Liver (tissue), 9 donors: ENCODE results near the gene CCDC33. TPM values are rescaled to one million over a fixed set of nuclear protein-coding genes. Genes with fewer than 3 reads are reported as not detected.
"Not testable (repeated sequence)": the region's sequence is repeated elsewhere in the genome, so short reads cannot be mapped to it uniquely, and the experiment has no call there.

Source experiments
- DNase-seq: peaks from one replicate; pipeline ENCODE4 v3.0.0-alpha.2; 2017; ENCODE audit warnings: low spot score
- H3K27ac ChIP-seq, 2 donors: one replicate each; pipeline ENCODE4 v1.7.0; 2013; ENCODE audit warnings: inconsistent platforms in 2 of 2, low read length in 2 of 2, control low read depth in 1 of 2, low read depth in 1 of 2, mild to moderate bottlenecking in 1 of 2
- H3K27me3 ChIP-seq, 4 donors: one replicate each; pipeline versions ENCODE4 v1.6.1 to v1.7.0; 2013; ENCODE audit warnings: low read length in 3 of 4, inconsistent platforms in 1 of 4, mild to moderate bottlenecking in 1 of 4, moderate library complexity in 1 of 4; ENCODE audit not compliant: control insufficient read depth in 4 of 4, insufficient read depth in 4 of 4
- H3K36me3 ChIP-seq, 4 donors: one replicate each; pipeline versions ENCODE4 v1.6.1 to v1.7.0; 2013; ENCODE audit warnings: low read length in 3 of 4, mild to moderate bottlenecking in 3 of 4, low read depth in 1 of 4, moderate library complexity in 1 of 4; ENCODE audit not compliant: control insufficient read depth in 4 of 4, insufficient read depth in 3 of 4
- H3K4me1 ChIP-seq, 4 donors: one replicate each; pipeline versions ENCODE4 v1.6.1 to v1.7.0; 2013; ENCODE audit warnings: low read length in 3 of 4, mild to moderate bottlenecking in 3 of 4, moderate library complexity in 1 of 4; ENCODE audit not compliant: control insufficient read depth in 4 of 4, insufficient read depth in 4 of 4
- H3K4me3 ChIP-seq, 3 donors: one replicate each; pipeline versions ENCODE4 v1.6.1 to v1.7.0; 2013; ENCODE audit warnings: low read length in 3 of 3, control low read depth in 1 of 3, low read depth in 1 of 3, mild to moderate bottlenecking in 1 of 3
- H3K9ac ChIP-seq, 2 donors: one replicate each; pipeline ENCODE4 v1.7.0; 2013; ENCODE audit warnings: low read length in 2 of 2, mild to moderate bottlenecking in 2 of 2, moderate library complexity in 2 of 2, control low read depth in 1 of 2, low read depth in 1 of 2
- H3K9me3 ChIP-seq, 4 donors: one replicate each; pipeline versions ENCODE4 v1.6.1 to v1.7.0; 2013; ENCODE audit warnings: low read length in 3 of 4; ENCODE audit not compliant: control insufficient read depth in 4 of 4
- ATF3 ChIP-seq: IDR thresholded peaks from 2 replicates; pipeline ENCODE4 v1.6.1; 2016; ENCODE audit warnings: antibody characterized with exemption
- FOXA2 ChIP-seq: IDR thresholded peaks from 2 replicates; pipeline ENCODE4 v1.6.1; 2016; ENCODE audit warnings: antibody characterized with exemption
- HNF4A ChIP-seq, 2 donors: conservative IDR thresholded peaks; 2 replicates each; pipeline ENCODE4 v1.6.1; 2016; ENCODE audit warnings: antibody characterized with exemption in 2 of 2, mild to moderate bottlenecking in 2 of 2
- JUND ChIP-seq, 2 donors: IDR thresholded peaks; 2 replicates each; pipeline ENCODE4 v1.6.1; 2016; ENCODE audit warnings: antibody characterized with exemption in 2 of 2
- NR2F2 ChIP-seq: IDR thresholded peaks from 2 replicates; pipeline ENCODE4 v1.6.1; 2016; ENCODE audit warnings: antibody characterized with exemption
- RAD21 ChIP-seq, 2 donors: IDR thresholded peaks; 2 replicates each; pipeline ENCODE4 v1.6.1; 2016; ENCODE audit warnings: antibody characterized with exemption in 2 of 2, mild to moderate bottlenecking in 2 of 2
- SP1 ChIP-seq: IDR thresholded peaks from 2 replicates; pipeline ENCODE4 v1.6.1; 2018; ENCODE audit warnings: antibody characterized with exemption, mild to moderate bottlenecking
- TAF1 ChIP-seq: conservative IDR thresholded peaks from 2 replicates; pipeline ENCODE4 v1.6.1; 2016; ENCODE audit warnings: antibody characterized with exemption, mild to moderate bottlenecking
- YY1 ChIP-seq: IDR thresholded peaks from 2 replicates; pipeline ENCODE4 v1.6.1; 2016; ENCODE audit warnings: antibody characterized with exemption, mild to moderate bottlenecking
- ZBTB33 ChIP-seq: IDR thresholded peaks from 2 replicates; pipeline ENCODE4 v1.6.1; 2016; ENCODE audit warnings: antibody characterized with exemption
- WGBS: extraction: QIAGEN DNeasy Blood & Tissue Kit; methylation state at CpG from one replicate; pipeline ENCODE4 v1.1.7; 2013; 5-methylcytosine and 5-hydroxymethylcytosine counted together
- polyA plus RNA-seq, 2 donors: library from polyadenylated mRNA; stranded (reverse) in 1 of 2; unstranded in 1 of 2; fragments of 200-250 nt in 1 of 2; fragments of >200 nt in 1 of 2; fragmentation: Nextera tagmentation in 1 of 2; extraction: Ambion mirVana in 1 of 2; gene quantifications; one replicate each; pipeline versions ENCODE4 v1.2.1 to v1.2.3, GENCODE V29; 2013 to 2015
- total RNA-seq, 2 donors: library from RNA; depleted of rRNA; stranded (reverse); fragments of >200 nt; gene quantifications; one replicate each; pipeline ENCODE4 v1.2.3, GENCODE V29; 2014
- donor health status: healthy.
- donor health status: healthy.
- donor health status: healthy.
- donor health status: healthy.
- donor health status: healthy.

CCDC33 gene
- total and polyA plus RNA-seq, 4 donors = not detected

DNA sequence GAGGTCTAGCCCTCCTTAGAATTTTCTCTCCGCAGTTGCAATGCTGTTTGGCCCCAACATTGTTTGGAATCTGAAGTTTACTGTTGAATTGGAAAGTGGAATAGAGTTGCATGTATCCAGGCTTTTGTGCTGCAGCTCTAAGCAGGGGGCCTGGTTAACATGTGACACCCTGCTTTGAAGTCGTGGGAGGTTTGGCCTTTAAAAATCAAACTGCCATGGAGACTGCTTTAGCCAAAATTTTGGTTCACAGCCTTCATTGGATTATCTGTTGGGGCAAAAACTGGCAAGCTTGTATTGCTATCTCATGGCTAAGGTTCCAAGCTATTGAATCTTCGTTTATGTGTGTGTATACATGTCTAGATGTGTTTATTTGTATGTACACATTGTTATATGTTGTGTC lies 115.5 kb downstream of the CCDC33 start:
- no peaks in the 10 kb centered on the region for H3K9me3 ChIP-seq
- no peak for TF ChIP-seq JUND (IDR thresholded peaks at IDR 0.05)
- TF ChIP-seq HNF4A (conservative IDR thresholded peaks at IDR 0.05) = no peak
- TF ChIP-seq FOXA2 = no peak
- no peak for DNase-seq
- no peaks in the 10 kb centered on the region for H3K27me3 ChIP-seq
- H3K27ac ChIP-seq = no peak overlapping the region
- H3K4me1 ChIP-seq = no peaks in the 10 kb centered on the region
- no peaks in the 10 kb centered on the region for H3K36me3 ChIP-seq
- H3K4me3 ChIP-seq = no peak overlapping the region
- no peak overlapping the region for H3K9ac ChIP-seq
- WGBS = 55% methylated on average over 3 of the region's 3 CpGs

DNA sequence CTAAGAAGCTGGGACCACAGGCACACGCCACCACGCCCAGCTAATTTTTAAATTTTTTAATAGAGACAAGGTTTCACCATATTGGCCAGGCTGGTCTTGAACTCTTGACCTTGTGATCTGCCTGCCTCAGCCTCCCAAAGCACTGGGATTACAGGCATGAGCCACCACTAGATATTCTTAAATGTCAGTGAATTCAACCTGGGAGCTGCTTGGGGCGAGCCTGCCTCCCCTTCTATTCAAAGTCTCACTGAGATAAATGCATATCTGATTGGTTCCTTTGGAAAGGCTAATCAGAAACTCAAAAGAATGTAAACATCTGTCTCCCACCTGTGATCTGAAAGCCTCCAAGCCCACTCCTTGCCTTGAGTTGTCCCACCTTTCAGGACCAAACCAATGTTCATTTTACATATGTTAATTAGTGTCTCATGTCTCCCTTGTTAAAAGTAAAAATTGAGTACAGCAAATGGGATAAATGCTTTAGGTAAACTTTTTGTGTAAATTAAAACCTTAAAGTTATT lies 116.3 kb downstream of the CCDC33 start:
- DNase-seq = no peak
- no peak for TF ChIP-seq HNF4A (conservative IDR thresholded peaks at IDR 0.05)
- no peak for TF ChIP-seq FOXA2
- TF ChIP-seq RAD21 (IDR thresholded peaks at IDR 0.05) = no peak
- TF ChIP-seq NR2F2 = no peak
- TF ChIP-seq ATF3 = no peak
- no peak for TF ChIP-seq TAF1
- no peak for TF ChIP-seq SP1
- TF ChIP-seq YY1 = no peak
- no peak for TF ChIP-seq ZBTB33
- WGBS = 89% methylated on average over 3 of the region's 3 CpGs
- Histone ChIP-seq H3K27ac (no peak overlapping the region), H3K27me3 (no peaks in the 10 kb centered on the region), H3K9ac (no peak overlapping the region), H3K4me3 (no peak overlapping the region), H3K36me3 (no peaks in the 10 kb centered on the region), H3K4me1 (no peaks in the 10 kb centered on the region), H3K9me3 (no peaks in the 10 kb centered on the region)

DNA sequence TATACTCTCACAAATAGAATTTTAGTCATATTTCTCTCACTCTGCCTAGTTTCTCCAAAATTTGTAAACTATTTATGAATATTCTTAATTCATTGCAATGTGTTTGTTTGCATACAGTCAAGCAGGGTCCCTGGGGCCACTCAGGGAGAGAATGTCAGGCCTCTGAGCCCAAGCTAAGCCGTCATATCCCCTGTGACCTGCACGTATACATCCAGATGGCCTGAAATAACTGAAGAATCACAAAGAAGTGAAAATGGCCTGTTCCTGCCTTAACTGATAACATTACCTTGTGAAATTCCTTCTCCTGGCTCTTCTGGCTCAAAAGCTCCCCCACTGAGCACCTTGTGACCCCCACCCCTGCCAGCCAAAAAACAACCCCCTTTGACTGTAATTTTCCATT lies 117.9 kb downstream of the CCDC33 start:
- DNase-seq, H3K9me3 ChIP-seq, H3K4me3 ChIP-seq, H3K36me3 ChIP-seq, H3K27me3 ChIP-seq, H3K9ac ChIP-seq, H3K27ac ChIP-seq, H3K4me1 ChIP-seq: not testable (repeated sequence)
- WGBS = 87% methylated on average over 2 of the region's 2 CpGs

GRCh38 chr15:74356050-74356449 lies 119.9 kb downstream of the CCDC33 start:
- H3K9me3 ChIP-seq = not testable (repeated sequence)
- WGBS = 92% methylated on average over 6 of the region's 6 CpGs

DNA sequence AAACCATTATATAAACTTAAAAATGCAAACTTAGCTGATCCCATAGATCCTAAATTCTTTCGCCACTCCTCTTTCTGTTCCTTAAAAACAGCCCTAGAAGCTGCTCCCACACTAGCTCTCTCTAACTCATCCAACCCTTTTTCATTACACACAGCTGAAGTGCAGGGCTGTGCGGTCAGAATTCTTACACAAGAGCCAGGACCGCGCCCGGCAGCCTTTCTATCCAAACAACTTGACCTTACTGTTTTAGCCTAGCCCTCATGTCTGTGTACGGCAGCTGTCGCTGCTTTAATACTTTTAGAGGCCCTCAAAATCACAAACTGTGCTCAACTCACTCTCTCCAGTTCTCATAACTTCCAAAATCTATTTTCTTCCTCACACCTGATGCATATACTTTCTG lies 121.4 kb downstream of the CCDC33 start:
- DNase-seq, H3K27ac ChIP-seq: not testable (repeated sequence)
- 93% methylated on average over 7 of the region's 7 CpGs for WGBS

More at GRCh38 chr15:74356050-74356449, 119.9 kb downstream of the CCDC33 start:
- not testable (repeated sequence) for H3K4me3 ChIP-seq, H3K27me3 ChIP-seq, H3K9ac ChIP-seq, H3K36me3 ChIP-seq, H3K4me1 ChIP-seq, H3K27ac ChIP-seq, DNase-seq

GRCh38 chr15:74359376-74359775 lies 123.2 kb downstream of the CCDC33 start:
- not testable (repeated sequence) for H3K4me3 ChIP-seq, DNase-seq, H3K9me3 ChIP-seq, H3K36me3 ChIP-seq, H3K9ac ChIP-seq, H3K4me1 ChIP-seq, H3K27ac ChIP-seq, H3K27me3 ChIP-seq
- 84% methylated on average over 6 of the region's 6 CpGs for WGBS

More for the DNA sequence above, 121.4 kb downstream of the CCDC33 start:
- not testable (repeated sequence) for H3K9me3 ChIP-seq, H3K4me1 ChIP-seq, H3K36me3 ChIP-seq, H3K27me3 ChIP-seq, H3K9ac ChIP-seq, H3K4me3 ChIP-seq

GRCh38 chr15:74360855-74361254 lies 124.7 kb downstream of the CCDC33 start:
- not testable (repeated sequence) for H3K9ac ChIP-seq, H3K36me3 ChIP-seq, DNase-seq, H3K27me3 ChIP-seq, H3K4me3 ChIP-seq, H3K9me3 ChIP-seq, H3K4me1 ChIP-seq, H3K27ac ChIP-seq
- WGBS = 41% methylated on average over 1 of the region's 1 CpG
